SK-N-SH (cell line): ENCODE results near the gene INS. TPM values are rescaled to one million over a fixed set of nuclear protein-coding genes. Genes with fewer than 3 reads are reported as not detected.

Experiments used
- CTCF ChIA-PET: fragments of 300-600, 350-600 bp; formaldehyde crosslinking; extraction: SDS; loops from one replicate; lab custom pipeline; 2021; lab: Yijun Ruan, JAX
- POLR2A ChIA-PET: fragments of 350-600 bp; sonication (Branson Sonifier 250); formaldehyde crosslinking; extraction: SDS; loops from one replicate; lab custom pipeline; 2020; ENCODE audit warnings: antibody characterized with exemption, inconsistent platforms; lab: Yijun Ruan, JAX
- DNase-seq: peaks from one replicate; pipeline ENCODE4 v3.0.0; 2012
- H2AFZ ChIP-seq: fragments of 200-600 bp; sonication (generic); 2 replicates; pipeline ENCODE4 v1.8.1; 2016; ENCODE audit warnings: antibody characterized with exemption, mild to moderate bottlenecking, low read depth
- H3F3A ChIP-seq: fragments of 200-600 bp; sonication (generic); replicated peaks from 2 replicates; pipeline ENCODE3; 2016; ENCODE audit warnings: antibody characterized with exemption, mild to moderate bottlenecking; ENCODE audit not compliant: insufficient read depth
- H3K27ac ChIP-seq, 2 experiments: fragments of 200-500 bp in 1 of 2; fragments of 200-600 bp in 1 of 2; sonication (Bioruptor generic) in 1 of 2; sonication (generic), shearing (Covaris generic) in 1 of 2; 2 replicates each; pipeline versions ENCODE4 v1.5.1 to v1.6.1; 2014 to 2016; ENCODE audit warnings: low read depth in 2 of 2, inconsistent platforms in 1 of 2, low read length in 1 of 2, mild to moderate bottlenecking in 1 of 2, mixed read lengths in 1 of 2
- H3K27me3 ChIP-seq: fragments of 200-600 bp; sonication (generic), shearing (Covaris generic); 2 replicates; pipeline ENCODE4 v1.6.1; 2016; ENCODE audit warnings: mixed run types; ENCODE audit not compliant: insufficient read depth
- H3K36me3 ChIP-seq, 2 experiments: fragments of 200-500 bp in 1 of 2; fragments of 200-600 bp in 1 of 2; sonication (Bioruptor generic) in 1 of 2; sonication (generic) in 1 of 2; replicated peaks in 1 of 2; 2 replicates each; pipeline versions ENCODE3 to v1.5.1; 2014 to 2016; ENCODE audit warnings: low read length in 1 of 2, mild to moderate bottlenecking in 1 of 2; ENCODE audit not compliant: insufficient read depth in 2 of 2, control insufficient read depth in 1 of 2
- H3K4me1 ChIP-seq, 2 experiments: fragments of 200-500 bp in 1 of 2; fragments of 200-600 bp in 1 of 2; sonication (Bioruptor generic) in 1 of 2; sonication (generic), shearing (Covaris generic) in 1 of 2; 2 replicates each; pipeline versions ENCODE4 v1.5.1 to v1.6.1; 2014 to 2016; ENCODE audit warnings: low read depth in 1 of 2, low read length in 1 of 2, mixed run types in 1 of 2; ENCODE audit not compliant: insufficient read depth in 2 of 2, control insufficient read depth in 1 of 2
- H3K4me2 ChIP-seq: fragments of 200-600 bp; sonication (generic), shearing (Covaris generic); 2 replicates; pipeline ENCODE4 v1.6.1; 2017; ENCODE audit warnings: mixed run types
- H3K4me3 ChIP-seq, 2 experiments: fragments of 200-500 bp in 1 of 2; fragments of 200-600 bp in 1 of 2; sonication (Bioruptor generic) in 1 of 2; sonication (generic), shearing (Covaris generic) in 1 of 2; 2 replicates each; pipeline versions ENCODE4 v1.5.1 to v1.8.1; 2014 to 2016; ENCODE audit warnings: low read depth in 2 of 2, inconsistent platforms in 1 of 2, low read length in 1 of 2, mild to moderate bottlenecking in 1 of 2, mixed read lengths in 1 of 2, moderate library complexity in 1 of 2
- H3K79me2 ChIP-seq: fragments of 200-600 bp; sonication (generic); 2 replicates; pipeline ENCODE4 v1.8.1; 2017; ENCODE audit warnings: mild to moderate bottlenecking; ENCODE audit not compliant: insufficient read depth
- H3K9ac ChIP-seq: fragments of 200-600 bp; sonication (generic); 2 replicates; pipeline ENCODE4 v1.6.1; 2017; ENCODE audit warnings: mixed run types
- H3K9me2 ChIP-seq: fragments of 200-600 bp; sonication (generic); 2 replicates; pipeline ENCODE4 v1.6.1; 2017; ENCODE audit warnings: mixed run types
- H3K9me3 ChIP-seq: fragments of 200-600 bp; sonication (generic); 2 replicates; pipeline ENCODE4 v1.6.1; 2017; ENCODE audit warnings: mixed run types, mild to moderate bottlenecking, moderate library complexity
- H4K20me1 ChIP-seq: fragments of 200-600 bp; sonication (generic); 2 replicates; pipeline ENCODE4 v1.6.1; 2017; ENCODE audit warnings: mild to moderate bottlenecking, mixed run types; ENCODE audit not compliant: insufficient read depth
- CHD2 ChIP-seq: fragments of 150-350 bp; IDR thresholded peaks from 2 replicates; pipeline ENCODE4 v1.6.1; 2018; ENCODE audit warnings: low read length; ENCODE audit not compliant: partially characterized antibody
- ELF1 ChIP-seq: IDR thresholded peaks from 2 replicates; pipeline ENCODE4 v1.4.0; 2012
- FOSL2 ChIP-seq: IDR thresholded peaks from 2 replicates; pipeline ENCODE4 v1.4.0; 2012; ENCODE audit warnings: low read depth, mild to moderate bottlenecking, moderate library complexity, borderline replicate concordance
- FOXJ3 ChIP-seq: sonication (generic); formaldehyde crosslinking; IDR thresholded peaks from 2 replicates; pipeline ENCODE4 v1.5.1; 2020; ENCODE audit warnings: mild to moderate bottlenecking, missing genetic modification reagents
- GATA2 ChIP-seq: sonication (generic); formaldehyde crosslinking; IDR thresholded peaks from 2 replicates; pipeline ENCODE4 v1.5.0; 2020; ENCODE audit warnings: mild to moderate bottlenecking, missing genetic modification reagents
- IRF3 ChIP-seq: fragments of 150-350 bp; IDR thresholded peaks from 2 replicates; pipeline ENCODE4 v1.6.1; 2016; ENCODE audit warnings: mild to moderate bottlenecking, low read depth, low read length
- MXI1 ChIP-seq: IDR thresholded peaks from 2 replicates; pipeline ENCODE4 v1.6.1; 2012; ENCODE audit warnings: mild to moderate bottlenecking, low read depth, low read length, improper control_type of control experiment
- NFIC ChIP-seq: IDR thresholded peaks from 2 replicates; pipeline ENCODE4 v1.4.0; 2012; ENCODE audit warnings: borderline replicate concordance
- NRF1 ChIP-seq: IDR thresholded peaks from 2 replicates; pipeline ENCODE4 v1.6.1; 2012; ENCODE audit warnings: low read depth, mild to moderate bottlenecking, low read length
- PBX3 ChIP-seq: IDR thresholded peaks from 2 replicates; pipeline ENCODE4; 2012
- RAD21 ChIP-seq: IDR thresholded peaks from 2 replicates; pipeline ENCODE4 v1.6.1; 2012; ENCODE audit warnings: mild to moderate bottlenecking, low read length
- RCOR1 ChIP-seq: fragments of 150-350 bp; IDR thresholded peaks from 2 replicates; pipeline ENCODE4 v1.6.1; 2017; ENCODE audit warnings: antibody characterized with exemption, low read length
- SMC3 ChIP-seq: IDR thresholded peaks from 2 replicates; pipeline ENCODE4 v1.6.1; 2012; ENCODE audit warnings: low read depth, low read length, improper control_type of control experiment
- TAF1 ChIP-seq: IDR thresholded peaks from 2 replicates; pipeline ENCODE4 v1.6.1; 2012; ENCODE audit warnings: low read depth, mild to moderate bottlenecking, low read length, moderate library complexity, borderline replicate concordance
- USF1 ChIP-seq: IDR thresholded peaks from 2 replicates; pipeline ENCODE4 v1.4.0; 2012; ENCODE audit warnings: low read depth, borderline replicate concordance
- WGBS: methylation state at CpG from one replicate; pipeline ENCODE4 v1.1.6; 2017; ENCODE audit warnings: low lambda C conversion rate; 5-methylcytosine and 5-hydroxymethylcytosine counted together
- polyA plus RNA-seq, 3 experiments: library from polyadenylated mRNA; depleted of rRNA; stranded (reverse); fragments of >200 nt; gene quantifications; 2 replicates each; pipeline ENCODE4 v1.2.3, GENCODE V29; 2012
- TF ChIP-seq, protein P1 (sequence below): IDR thresholded peaks from 2 replicates; pipeline ENCODE4 v1.4.0; 2012; ENCODE audit warnings: low read depth
- TF ChIP-seq, protein P2 (sequence below): fragments of 150-350 bp; IDR thresholded peaks from 2 replicates; pipeline ENCODE4 v1.6.1; 2017; ENCODE audit warnings: antibody characterized with exemption, low read length, low read depth, borderline replicate concordance
- TF ChIP-seq, protein P3 (sequence below): fragments of 200-600 bp; sonication (generic); IDR thresholded peaks from 2 replicates; pipeline ENCODE4 v1.6.1; 2017; ENCODE audit warnings: antibody characterized with exemption, mild to moderate bottlenecking, moderate library complexity

Gene INS
- polyA plus RNA-seq, 1 of the 3 experiments (the other 2 are of a cell fraction): not detected

GRCh38 chr11:2168286-2169004 is 7.4 kb upstream of the INS start:
- TF ChIP-seq TAF1: no peak
- TF ChIP-seq, protein P1, sequence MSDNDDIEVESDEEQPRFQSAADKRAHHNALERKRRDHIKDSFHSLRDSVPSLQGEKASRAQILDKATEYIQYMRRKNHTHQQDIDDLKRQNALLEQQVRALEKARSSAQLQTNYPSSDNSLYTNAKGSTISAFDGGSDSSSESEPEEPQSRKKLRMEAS: no peak
- TF ChIP-seq FOSL2: no peak
- no peak for TF ChIP-seq IRF3
- no peak for TF ChIP-seq USF1
- TF ChIP-seq FOXJ3 (CRISPR knock-in tag): no peak
- TF ChIP-seq RCOR1: no peak
- no peak for TF ChIP-seq PBX3
- TF ChIP-seq NRF1: no peak
- TF ChIP-seq ELF1: no peak
- no peak for TF ChIP-seq SMC3
- TF ChIP-seq NFIC: no peak
- TF ChIP-seq, protein P2, sequence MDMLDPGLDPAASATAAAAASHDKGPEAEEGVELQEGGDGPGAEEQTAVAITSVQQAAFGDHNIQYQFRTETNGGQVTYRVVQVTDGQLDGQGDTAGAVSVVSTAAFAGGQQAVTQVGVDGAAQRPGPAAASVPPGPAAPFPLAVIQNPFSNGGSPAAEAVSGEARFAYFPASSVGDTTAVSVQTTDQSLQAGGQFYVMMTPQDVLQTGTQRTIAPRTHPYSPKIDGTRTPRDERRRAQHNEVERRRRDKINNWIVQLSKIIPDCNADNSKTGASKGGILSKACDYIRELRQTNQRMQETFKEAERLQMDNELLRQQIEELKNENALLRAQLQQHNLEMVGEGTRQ: no peak
- TF ChIP-seq MXI1: no peak
- no peak for TF ChIP-seq CHD2
- TF ChIP-seq GATA2: no peak
- TF ChIP-seq, protein P3, sequence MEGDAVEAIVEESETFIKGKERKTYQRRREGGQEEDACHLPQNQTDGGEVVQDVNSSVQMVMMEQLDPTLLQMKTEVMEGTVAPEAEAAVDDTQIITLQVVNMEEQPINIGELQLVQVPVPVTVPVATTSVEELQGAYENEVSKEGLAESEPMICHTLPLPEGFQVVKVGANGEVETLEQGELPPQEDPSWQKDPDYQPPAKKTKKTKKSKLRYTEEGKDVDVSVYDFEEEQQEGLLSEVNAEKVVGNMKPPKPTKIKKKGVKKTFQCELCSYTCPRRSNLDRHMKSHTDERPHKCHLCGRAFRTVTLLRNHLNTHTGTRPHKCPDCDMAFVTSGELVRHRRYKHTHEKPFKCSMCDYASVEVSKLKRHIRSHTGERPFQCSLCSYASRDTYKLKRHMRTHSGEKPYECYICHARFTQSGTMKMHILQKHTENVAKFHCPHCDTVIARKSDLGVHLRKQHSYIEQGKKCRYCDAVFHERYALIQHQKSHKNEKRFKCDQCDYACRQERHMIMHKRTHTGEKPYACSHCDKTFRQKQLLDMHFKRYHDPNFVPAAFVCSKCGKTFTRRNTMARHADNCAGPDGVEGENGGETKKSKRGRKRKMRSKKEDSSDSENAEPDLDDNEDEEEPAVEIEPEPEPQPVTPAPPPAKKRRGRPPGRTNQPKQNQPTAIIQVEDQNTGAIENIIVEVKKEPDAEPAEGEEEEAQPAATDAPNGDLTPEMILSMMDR: no peak
- no peak for TF ChIP-seq RAD21
- Histone ChIP-seq H3K9me2 (no peaks in the 10 kb centered on the region), H3K9me3 (no peaks in the 10 kb centered on the region), H3K4me2 (no peak overlapping the region), H4K20me1 (no peaks in the 10 kb centered on the region), H3K4me1 (peaks cover 0 to 45% of the 10 kb centered on the region in 2 experiments; a peak in 1 of 4 replicates), H3K79me2 (no peaks in the 10 kb centered on the region), H3F3A (no peaks in the 10 kb centered on the region), H3K36me3 (no peaks in the 10 kb centered on the region), H2AFZ (no peak overlapping the region), H3K27ac (peak overlapping the region in 1 of 2 experiments; percentile 71; a peak in 1 of 4 replicates), H3K4me3 (no peak overlapping the region), H3K9ac (no peak overlapping the region), H3K27me3 (no peaks in the 10 kb centered on the region)
- POLR2A ChIA-PET: interaction anchor here (1.6 kb wide), 2 partner anchors 18 to 25 kb away, joined by 4 to 8 read pairs; no protein-coding TSS in a partner anchor
- WGBS: 66% methylated on average over 13 of the region's 33 CpGs
- DNase-seq: peak; percentile 81
- CTCF ChIA-PET: interaction anchor here (0.7 to 14.7 kb wide), 6 partner anchors 14 to 363 kb away, joined by 3 to 253 read pairs (median 4); partner anchors contain the start of gene INS
